Calu3 (cell line): ENCODE results near the gene INTS6. TPM values are rescaled to one million over a fixed set of nuclear protein-coding genes. Genes with fewer than 3 reads are reported as not detected.

Experiments used
- BruUV-seq: library from RNA; stranded (reverse); fragments of 400-500 nt; replicated peaks from 2 replicates; lab custom pipeline; 2021; lab: Mats Ljungman, UMichigan
- CTCF ChIA-PET: fragments of 300-600 bp; sonication (Branson Sonifier 250); formaldehyde crosslinking; loops from one replicate; lab custom pipeline; 2022; ENCODE audit warnings: antibody characterized with exemption; lab: Charles Lee
- DNase-seq: peaks from one replicate; pipeline ENCODE4 v3.0.0; 2022
- H3K27ac Mint-ChIP-seq: one replicate; pipeline ENCODE4 v1.8.0; 2022; ENCODE audit warnings: mixed read lengths; ENCODE audit not compliant: unreplicated experiment
- H3K27me3 Mint-ChIP-seq: one replicate; pipeline ENCODE4 v1.8.0; 2022; ENCODE audit warnings: mixed read lengths; ENCODE audit not compliant: unreplicated experiment
- H3K36me3 Mint-ChIP-seq: one replicate; pipeline ENCODE4 v1.8.0; 2022; ENCODE audit warnings: mild to moderate bottlenecking, moderate library complexity, mixed read lengths; ENCODE audit not compliant: insufficient read depth, unreplicated experiment
- H3K4me1 Mint-ChIP-seq: one replicate; pipeline ENCODE4 v1.8.0; 2022; ENCODE audit warnings: mild to moderate bottlenecking, low read depth, mixed read lengths; ENCODE audit not compliant: unreplicated experiment
- H3K4me3 Mint-ChIP-seq: one replicate; pipeline ENCODE4 v1.8.0; 2022; ENCODE audit warnings: mild to moderate bottlenecking, low read depth, moderate library complexity, mixed read lengths; ENCODE audit not compliant: unreplicated experiment
- H3K9me3 Mint-ChIP-seq: one replicate; pipeline ENCODE4 v1.8.0; 2022; ENCODE audit warnings: low read depth, mixed read lengths; ENCODE audit not compliant: unreplicated experiment
- CTCF ChIP-seq: fragments of 200-600 bp; IDR thresholded peaks from one replicate; pipeline ENCODE4 v1.8.0; 2022; ENCODE audit warnings: antibody characterized with exemption; ENCODE audit not compliant: unreplicated experiment
- intact Hi-C: fragments of 100-400 bp; cut with micrococcal nuclease; formaldehyde crosslinking; loops from one replicate; pipeline ENCODE4 v1.10.0; 2022; ENCODE audit not compliant: unreplicated experiment
- total RNA-seq: library from RNA; stranded (reverse); gene quantifications from 2 replicates; pipeline ENCODE4 v1.2.3, GENCODE V29; 2022

Gene INTS6
- total RNA-seq, 1 experiment from 2014 or later = 25.3 TPM

- Mint-ChIP-seq H3K36me3 (no peaks in the 10 kb centered on the region), H3K4me3 (no peak overlapping the region), H3K27me3 (no peaks in the 10 kb centered on the region), H3K27ac (no peak overlapping the region), H3K4me1 (no peaks in the 10 kb centered on the region), H3K9me3 (no peaks in the 10 kb centered on the region)
- DNase-seq = no peak
- CTCF ChIA-PET = interaction anchor here (0.6 kb wide), 1 partner anchor 338 kb away, joined by 3 read pairs; no protein-coding TSS in a partner anchor
- no TSS peak for BruUV-seq
- TF ChIP-seq CTCF = no peak
- intact Hi-C loops = no loop called here
Measured at GRCh38 chr13:51327961-51328360, 124.9 kb downstream of the INTS6 start.

GRCh38 chr13:51326777-51327176 is 126.1 kb downstream of the INTS6 start:
- intact Hi-C loops = no loop called here
- BruUV-seq = no TSS peak
- H3K27ac Mint-ChIP-seq = no peak overlapping the region
- H3K27me3 Mint-ChIP-seq = no peaks in the 10 kb centered on the region
- CTCF ChIA-PET = no interaction called here
- H3K4me1 Mint-ChIP-seq = no peaks in the 10 kb centered on the region
- no peak for DNase-seq
- no peak for TF ChIP-seq CTCF
- H3K4me3 Mint-ChIP-seq = no peak overlapping the region
- H3K36me3 Mint-ChIP-seq = no peaks in the 10 kb centered on the region
- H3K9me3 Mint-ChIP-seq = no peaks in the 10 kb centered on the region

- intact Hi-C loops = no loop called here
- BruUV-seq = no TSS peak
- H3K4me1 Mint-ChIP-seq = no peaks in the 10 kb centered on the region
- H3K36me3 Mint-ChIP-seq = no peaks in the 10 kb centered on the region
- DNase-seq = no peak
- H3K27me3 Mint-ChIP-seq = no peaks in the 10 kb centered on the region
- H3K27ac Mint-ChIP-seq = no peak overlapping the region
- no peak for TF ChIP-seq CTCF
- CTCF ChIA-PET = interaction anchor here (0.6 kb wide), 1 partner anchor 8 kb away, joined by 3 read pairs; no protein-coding TSS in a partner anchor
- no peak overlapping the region for H3K4me3 Mint-ChIP-seq
- no peaks in the 10 kb centered on the region for H3K9me3 Mint-ChIP-seq
Measured at GRCh38 chr13:51325837-51326236, 127.0 kb downstream of the INTS6 start.

- intact Hi-C loops = no loop called here
- no peaks in the 10 kb centered on the region for H3K36me3 Mint-ChIP-seq
- CTCF ChIA-PET = interaction anchor here (0.6 kb wide), 1 partner anchor 9 kb away, joined by 3 read pairs; no protein-coding TSS in a partner anchor
Measured at GRCh38 chr13:51324714-51325420, 128.0 kb downstream of the INTS6 start.

More at GRCh38 chr13:51324714-51325420, 128.0 kb downstream of the INTS6 start:
- DNase-seq = no peak
- BruUV-seq = no TSS peak
- no peak overlapping the region for H3K27ac Mint-ChIP-seq
- H3K27me3 Mint-ChIP-seq = no peaks in the 10 kb centered on the region
- H3K4me1 Mint-ChIP-seq = no peaks in the 10 kb centered on the region
- H3K4me3 Mint-ChIP-seq = no peak overlapping the region
- TF ChIP-seq CTCF = no peak
- H3K9me3 Mint-ChIP-seq = no peaks in the 10 kb centered on the region
